Spleen (tissue), 11 donors: ENCODE measurements around the gene PANK1. TPM values are rescaled to one million over a fixed set of nuclear protein-coding genes. Genes with fewer than 3 reads are reported as not detected.
A peak's percentile ranks its signal among the peaks of the same experiment; 100 is the strongest.

ENCODE experiments used
- DNase-seq: peaks from one replicate; pipeline ENCODE4 v3.0.0-alpha.2; 2020
- H3K27ac ChIP-seq, 8 donors: fragments of 200-600 bp; sonication (generic) in 7 of 8; 1 replicate in 4 of 8; 2 replicates in 4 of 8; pipeline versions ENCODE4 v1.5.0 to v1.8.0; 2016 to 2021; ENCODE audit warnings: inconsistent platforms in 4 of 8, mild to moderate bottlenecking in 4 of 8, moderate library complexity in 1 of 8
- H3K27me3 ChIP-seq, 7 donors: fragments of 200-600 bp; sonication (generic) in 6 of 7; replicated peaks in 1 of 7; 1 replicate in 4 of 7; 2 replicates in 3 of 7; pipeline versions ENCODE4 v1.5.0 to v1.8.0; 2016 to 2021; ENCODE audit warnings: inconsistent platforms in 3 of 7, mild to moderate bottlenecking in 1 of 7
- H3K36me3 ChIP-seq, 6 donors: fragments of 200-600 bp; sonication (generic) in 5 of 6; 1 replicate in 4 of 6; 2 replicates in 2 of 6; pipeline versions ENCODE4 v1.5.0 to v1.8.0; 2016 to 2021; ENCODE audit warnings: inconsistent platforms in 2 of 6
- H3K4me1 ChIP-seq, 6 donors: fragments of 200-600 bp; sonication (generic) in 5 of 6; 1 replicate in 3 of 6; 2 replicates in 3 of 6; pipeline versions ENCODE4 v1.5.0 to v1.8.0; 2016 to 2021; ENCODE audit warnings: inconsistent platforms in 3 of 6
- H3K4me3 ChIP-seq, 8 donors: fragments of 200-600 bp; sonication (generic) in 7 of 8; 1 replicate in 4 of 8; 2 replicates in 4 of 8; pipeline versions ENCODE4 v1.5.0 to v1.8.0; 2016 to 2021; ENCODE audit warnings: inconsistent platforms in 4 of 8, mild to moderate bottlenecking in 4 of 8, moderate library complexity in 2 of 8
- H3K9me3 ChIP-seq, 8 donors: fragments of 200-600 bp; sonication (generic) in 7 of 8; 1 replicate in 4 of 8; 2 replicates in 4 of 8; pipeline versions ENCODE4 v1.5.0 to v1.8.0; 2016 to 2021; ENCODE audit warnings: inconsistent platforms in 4 of 8
- POLR2A ChIP-seq, 3 donors: fragments of 450-650 bp; IDR thresholded peaks; one replicate each; pipeline ENCODE4 v1.5.1; 2017; ENCODE audit warnings: antibody characterized with exemption in 3 of 3, mild to moderate bottlenecking in 1 of 3
- POLR2AphosphoS5 ChIP-seq, 3 donors: sonication (generic); formaldehyde crosslinking; IDR thresholded peaks; one replicate each; pipeline ENCODE4 v1.5.1; 2017; ENCODE audit warnings: antibody characterized with exemption in 3 of 3
- WGBS, 5 donors: extraction: QIAGEN DNeasy Blood & Tissue Kit in 3 of 5; methylation state at CpG; one replicate each; pipeline versions ENCODE4 v1.1.5 to v1.1.7; 2013 to 2018; 5-methylcytosine and 5-hydroxymethylcytosine counted together
- intact Hi-C: fragments of 100-400 bp; cut with DNase I; formaldehyde crosslinking; loops from one replicate; pipeline ENCODE4 v1.15.0; 2023; ENCODE audit warnings: low total_unique reads
- microRNA-seq, 3 donors: library from miRNA; unstranded; fragments of <30 nt; microRNA quantifications; one replicate each; pipeline versions ENCODE4 to v1.1.0, GENCODE V29; 2019 to 2020
- polyA plus RNA-seq, 3 donors: library from polyadenylated mRNA; stranded (reverse); fragments of 200-250 nt; gene quantifications; one replicate each; pipeline ENCODE4 v1.2.1, GENCODE V29; 2013
- small RNA-seq, 4 donors: library from RNA; depleted of rRNA; stranded (forward); fragments of <200 nt; gene quantifications; one replicate each; pipeline ENCODE3, GENCODE V24; 2016
- total RNA-seq, 7 donors: library from RNA; depleted of rRNA in 3 of 7; stranded (reverse); fragments of >200 nt in 3 of 7; fragmentation: NEBNext Ultra II Directional in 4 of 7; extraction: Animal tissue kit (Norgen Biotek cat#: 25700) in 4 of 7; gene quantifications; one replicate each; pipeline versions ENCODE4 v1.1.0 to v1.2.1, GENCODE V29; 2016 to 2021
- TF ChIP-seq, protein P1 (sequence below), 11 experiments: fragments of 200-600 bp in 7 of 11; fragments of 450-650 bp in 4 of 11; sonication (generic) in 4 of 11; IDR thresholded peaks in 8 of 11; conservative IDR thresholded peaks in 3 of 11; 1 replicate in 7 of 11; 2 replicates in 4 of 11; pipeline versions ENCODE4 v1.4.0 to v1.8.0; 2016 to 2021; ENCODE audit warnings: antibody characterized with exemption in 11 of 11, inconsistent platforms in 4 of 11, mild to moderate bottlenecking in 1 of 11
- donor health status: healthy with polysubstance abuse.
- donor health status: DM: no; HTN: no; CAD: no; lungs with moderate emphysema.
- donor health status: DM: no; HTN: no; CAD: no.
- donor health status: Bipolar disorder and iron deficiency.
- donor health status: healthy.
- donor health status: DM: no; HTN: no; CAD: no.
- donor health status: DM: yes; HTN: yes; CAD: no.

Gene PANK1
- total and polyA plus RNA-seq, 10 donors, result 0.37 to 6.2 (median 1.6) TPM

DNA sequence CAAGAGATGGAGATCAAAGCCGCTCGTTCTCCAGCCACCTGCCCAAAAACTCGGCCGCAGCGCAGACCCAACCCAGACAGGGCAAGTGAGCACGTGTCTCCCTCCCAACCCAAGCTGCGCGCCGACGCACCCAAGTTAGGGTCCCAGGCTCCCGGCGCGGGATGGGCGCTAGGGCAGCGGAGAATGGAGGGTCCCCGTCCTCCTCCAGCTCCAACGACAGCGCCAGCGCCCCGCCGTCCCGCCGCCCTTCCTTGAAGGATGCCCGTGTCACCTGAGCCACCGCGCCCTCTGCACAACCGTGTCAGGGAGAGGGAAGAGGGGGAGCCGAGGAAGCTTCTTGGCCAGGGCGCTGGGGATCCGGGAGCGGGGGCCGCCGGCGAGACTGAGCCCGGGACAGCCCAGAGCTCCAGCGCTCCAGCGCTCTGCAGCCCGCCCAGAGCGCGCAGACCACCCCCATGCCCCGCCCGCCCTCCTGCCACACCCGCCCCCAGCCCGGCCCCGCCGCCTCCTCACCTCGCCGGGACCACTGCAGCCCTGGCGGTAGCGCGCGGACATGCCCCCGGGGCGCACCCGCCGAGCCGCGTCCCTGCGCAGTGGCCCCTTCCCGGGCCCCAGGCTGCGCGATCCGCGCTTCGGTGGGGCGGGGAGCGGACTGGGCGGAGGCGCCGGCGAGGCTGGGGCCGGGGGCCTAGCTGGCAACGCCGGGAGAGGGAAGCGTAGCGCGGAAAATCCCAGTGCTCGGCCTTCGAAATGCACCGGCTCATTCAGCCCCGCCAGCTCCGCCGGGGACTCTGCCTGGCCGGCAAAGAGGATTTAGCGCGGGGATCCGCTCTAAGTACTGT lies 109.7 kb downstream of the PANK1 start, which contains the start of gene SLC16A12:
TSS of gene SLC16A12 (minus strand) at position 424 of the 842 bp plus-strand sequence. CDS start 73,016 bp downstream, outside the sequence.
- DNase-seq, result no peak
- 2 to 9% (median 3%) methylated on average over 17 to 87 of the region's 87 CpGs for WGBS, 5 donors
- H3K27me3 ChIP-seq, result peaks cover 0 to 84% (median 48%) of the 10 kb centered on the region in 7 donors
- TF ChIP-seq POLR2A (IDR thresholded peaks at IDR 0.05) (no peak), POLR2AphosphoS5 (IDR thresholded peaks at IDR 0.05) (no peak)
- TF ChIP-seq, protein P1, sequence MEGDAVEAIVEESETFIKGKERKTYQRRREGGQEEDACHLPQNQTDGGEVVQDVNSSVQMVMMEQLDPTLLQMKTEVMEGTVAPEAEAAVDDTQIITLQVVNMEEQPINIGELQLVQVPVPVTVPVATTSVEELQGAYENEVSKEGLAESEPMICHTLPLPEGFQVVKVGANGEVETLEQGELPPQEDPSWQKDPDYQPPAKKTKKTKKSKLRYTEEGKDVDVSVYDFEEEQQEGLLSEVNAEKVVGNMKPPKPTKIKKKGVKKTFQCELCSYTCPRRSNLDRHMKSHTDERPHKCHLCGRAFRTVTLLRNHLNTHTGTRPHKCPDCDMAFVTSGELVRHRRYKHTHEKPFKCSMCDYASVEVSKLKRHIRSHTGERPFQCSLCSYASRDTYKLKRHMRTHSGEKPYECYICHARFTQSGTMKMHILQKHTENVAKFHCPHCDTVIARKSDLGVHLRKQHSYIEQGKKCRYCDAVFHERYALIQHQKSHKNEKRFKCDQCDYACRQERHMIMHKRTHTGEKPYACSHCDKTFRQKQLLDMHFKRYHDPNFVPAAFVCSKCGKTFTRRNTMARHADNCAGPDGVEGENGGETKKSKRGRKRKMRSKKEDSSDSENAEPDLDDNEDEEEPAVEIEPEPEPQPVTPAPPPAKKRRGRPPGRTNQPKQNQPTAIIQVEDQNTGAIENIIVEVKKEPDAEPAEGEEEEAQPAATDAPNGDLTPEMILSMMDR (IDR thresholded peaks at IDR 0.05 in 8 of 11, conservative IDR thresholded peaks at IDR 0.05 in 3 of 11), result no peak
- peaks cover 3 to 21% (median 14%) of the 10 kb centered on the region in 6 donors for H3K4me1 ChIP-seq
- H3K9me3 ChIP-seq, result no peaks in the 10 kb centered on the region
- H3K27ac ChIP-seq, result no peak within 1 kb of the TSS
- H3K4me3 ChIP-seq, result peak within 1 kb of the TSS in 7 of 8 donors; percentile 7 to 61 (median 28)
- intact Hi-C loops, result no loop called here
- H3K36me3 ChIP-seq, result no peaks in the 10 kb centered on the region

DNA sequence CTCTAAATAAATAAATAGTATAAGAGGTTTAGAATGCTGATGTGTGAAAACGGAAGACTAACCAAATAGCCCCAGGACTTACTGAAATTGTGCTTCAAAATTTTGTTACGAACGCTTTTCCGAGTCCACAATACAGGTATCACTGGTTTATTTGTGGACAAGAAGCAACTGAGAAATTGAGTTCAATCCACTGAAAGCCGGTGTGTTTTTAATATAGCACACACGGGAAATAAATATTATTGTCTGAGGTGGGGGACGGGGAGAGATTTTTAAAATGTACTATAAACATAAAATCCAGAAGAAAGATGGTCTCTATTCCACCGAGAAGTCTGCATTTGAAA lies 110.2 kb downstream of the PANK1 start:
- Histone ChIP-seq H3K27me3 (peaks cover 0 to 85% (median 48%) of the 10 kb centered on the region in 7 donors), H3K27ac (no peak overlapping the region), H3K4me1 (peaks cover 3 to 21% (median 14%) of the 10 kb centered on the region in 6 donors), H3K4me3 (peak overlapping the region in 3 of 8 donors; percentile 7 to 61 (median 40)), H3K36me3 (no peaks in the 10 kb centered on the region), H3K9me3 (no peaks in the 10 kb centered on the region)
- intact Hi-C loops, result no loop called here
- 20 to 31% (median 24%) methylated on average over 8 of the region's 8 CpGs for WGBS, 5 donors
- no peak for DNase-seq
- no peak for TF ChIP-seq POLR2A (IDR thresholded peaks at IDR 0.05)
- TF ChIP-seq, protein P1 (IDR thresholded peaks at IDR 0.05 in 8 of 11, conservative IDR thresholded peaks at IDR 0.05 in 3 of 11), result no peak
- TF ChIP-seq POLR2AphosphoS5 (IDR thresholded peaks at IDR 0.05), result no peak

Small RNA genes within 50 kb of the gene (microRNA-seq; reads per million reads assigned to microRNA genes)
- 189 to 475 (median 452) reads per million in 3 donors for gene MIR107

Small RNA genes within 50 kb of the gene (small RNA-seq; reads per million reads assigned to genes)
- gene MIR107, result 2.4 to 11.3 (median 7.7) reads per million in 4 donors

Other genes with a start within 250 kb of the PANK1 start
- gene IFIT5, start 230.7 kb downstream of the PANK1 start, total RNA-seq, result 10 to 100 TPM; 17.3 to 23.7 (median 20.4) TPM
- gene IFIT5, start 230.7 kb downstream of the PANK1 start, polyA plus RNA-seq, result 10 to 100 TPM in 2 of 3 donors, 1 to 10 TPM in 1; 9.3 to 13.6 (median 11.4) TPM
- under 1 TPM in 2 of 7 donors, not detected in 5; 0.07 to 0.13 TPM for gene SLC16A12, start 109.6 kb downstream of the PANK1 start, total RNA-seq
- gene SLC16A12, start 109.6 kb downstream of the PANK1 start, polyA plus RNA-seq, result under 1 TPM; 0.02 to 0.19 (median 0.12) TPM
- gene KIF20B, start 56.3 kb upstream of the PANK1 start, total RNA-seq, result 10 to 100 TPM in 4 of 7 donors, 1 to 10 TPM in 3; 7.1 to 14.6 (median 12.1) TPM
- gene KIF20B, start 56.3 kb upstream of the PANK1 start, polyA plus RNA-seq, result 1 to 10 TPM; 2.4 to 3.2 (median 2.6) TPM